A673 (cell line): ENCODE data around the gene PRSS27. TPM values are rescaled to one million over a fixed set of nuclear protein-coding genes. Genes with fewer than 3 reads are reported as not detected.

Source experiments
- BruUV-seq: library from RNA; stranded (reverse); fragments of 400-500 nt; replicated peaks from 2 replicates; lab custom pipeline; 2021; lab: Mats Ljungman, UMichigan
- CTCF ChIA-PET: fragments of 300-600 bp; sonication (Branson Sonifier 250); formaldehyde crosslinking; loops from one replicate; lab custom pipeline; 2022; ENCODE audit warnings: antibody characterized with exemption; lab: Charles Lee
- POLR2A ChIA-PET: fragments of 300-600 bp; sonication (Branson Sonifier 250); formaldehyde crosslinking; loops from one replicate; lab custom pipeline; 2022; ENCODE audit warnings: antibody characterized with exemption; ENCODE audit not compliant: low non-redundant PET; lab: Charles Lee
- DNase-seq: peaks from one replicate; pipeline ENCODE4 v3.0.0-alpha.2; 2015; ENCODE audit warnings: low spot score
- H3K27ac ChIP-seq: fragments of 200-600 bp; sonication (generic); 2 replicates; pipeline ENCODE4 v1.5.1; 2016; ENCODE audit warnings: mixed run types, low read depth, mild to moderate bottlenecking, mixed read lengths, antibody characterized with exemption, low read length; ENCODE audit not compliant: poor library complexity, severe bottlenecking
- H3K27me3 ChIP-seq: fragments of 200-600 bp; sonication (generic); replicated peaks from 2 replicates; pipeline ENCODE4 v1.6.1; 2017; ENCODE audit warnings: mixed run types, low read depth, mild to moderate bottlenecking, mixed read lengths, antibody characterized with exemption, low read length; ENCODE audit not compliant: insufficient read depth, poor library complexity
- H3K36me3 ChIP-seq: fragments of 200-600 bp; sonication (generic); 2 replicates; pipeline ENCODE4 v1.6.1; 2016; ENCODE audit warnings: mixed run types, mild to moderate bottlenecking, mixed read lengths, antibody characterized with exemption, low read length; ENCODE audit not compliant: insufficient read depth, poor library complexity, severe bottlenecking
- H3K4me1 ChIP-seq: fragments of 200-600 bp; sonication (generic); 2 replicates; pipeline ENCODE4 v1.6.1; 2017; ENCODE audit warnings: mixed run types, mild to moderate bottlenecking, mixed read lengths, antibody characterized with exemption, low read length; ENCODE audit not compliant: insufficient read depth, poor library complexity, severe bottlenecking
- H3K4me3 ChIP-seq: fragments of 200-600 bp; sonication (generic); 2 replicates; pipeline ENCODE4 v1.5.1; 2016; ENCODE audit warnings: low read depth, mixed run types, mild to moderate bottlenecking, mixed read lengths, low read length; ENCODE audit not compliant: poor library complexity, severe bottlenecking
- H3K9me3 ChIP-seq: fragments of 200-600 bp; sonication (generic); 2 replicates; pipeline ENCODE4 v1.6.1; 2016; ENCODE audit warnings: mixed run types, low read depth, mild to moderate bottlenecking, mixed read lengths, antibody characterized with exemption, low read length; ENCODE audit not compliant: poor library complexity, severe bottlenecking
- CTCF ChIP-seq: fragments of 300-800, 200-600 bp; sonication (generic); conservative IDR thresholded peaks from 2 replicates; pipeline ENCODE4 v1.5.1; 2017; ENCODE audit warnings: low read depth, mild to moderate bottlenecking, antibody characterized with exemption, low read length, moderate library complexity, mixed read lengths
- EZH2 ChIP-seq: fragments of 200-600 bp; sonication (generic); IDR thresholded peaks from 2 replicates; pipeline ENCODE4 v1.6.1; 2017; ENCODE audit warnings: borderline replicate concordance, low read depth, mild to moderate bottlenecking, mixed read lengths, antibody characterized with exemption, low read length; ENCODE audit not compliant: poor library complexity, severe bottlenecking
- intact Hi-C: fragments of 100-400 bp; cut with micrococcal nuclease; formaldehyde crosslinking; loops from one replicate; pipeline ENCODE4 v1.10.0; 2022; ENCODE audit not compliant: unreplicated experiment
- total RNA-seq: library from RNA; stranded (reverse); gene quantifications from 2 replicates; pipeline ENCODE4 v1.2.3, GENCODE V29; 2021

Gene PRSS27
- total RNA-seq, 1 experiment from 2014 or later: 1.3 TPM

- Histone ChIP-seq H3K36me3 (peaks cover 5% of the 10 kb centered on the region), H3K27me3 (no peaks in the 10 kb centered on the region), H3K9me3 (no peaks in the 10 kb centered on the region), H3K27ac (no peak overlapping the region), H3K4me1 (no peaks in the 10 kb centered on the region), H3K4me3 (no peak overlapping the region)
- POLR2A ChIA-PET: no interaction called here
- intact Hi-C loops: no loop called here
- CTCF ChIA-PET: no interaction called here
- DNase-seq: no peak
- BruUV-seq: no TSS peak
- TF ChIP-seq EZH2 (no peak), CTCF (no peak)
Observed at GRCh38 chr16:2699791-2700600, 20.0 kb downstream of the PRSS27 start.

GRCh38 chr16:2698965-2699750 lies 20.9 kb downstream of the PRSS27 start:
- TF ChIP-seq EZH2: no peak
- no peak for TF ChIP-seq CTCF
- no TSS peak for BruUV-seq
- H3K4me1 ChIP-seq: no peaks in the 10 kb centered on the region
- POLR2A ChIA-PET: no interaction called here
- DNase-seq: no peak
- no peaks in the 10 kb centered on the region for H3K27me3 ChIP-seq
- H3K27ac ChIP-seq: no peak overlapping the region
- intact Hi-C loops: no loop called here
- peaks cover 5% of the 10 kb centered on the region for H3K36me3 ChIP-seq
- no peak overlapping the region for H3K4me3 ChIP-seq
- CTCF ChIA-PET: no interaction called here
- H3K9me3 ChIP-seq: no peaks in the 10 kb centered on the region

GRCh38 chr16:2698103-2698870 lies 21.7 kb downstream of the PRSS27 start:
- no peaks in the 10 kb centered on the region for H3K9me3 ChIP-seq
- no peak overlapping the region for H3K4me3 ChIP-seq
- CTCF ChIA-PET: no interaction called here
- no peaks in the 10 kb centered on the region for H3K27me3 ChIP-seq
- POLR2A ChIA-PET: no interaction called here
- no peak for DNase-seq
- H3K36me3 ChIP-seq: peaks cover 5% of the 10 kb centered on the region
- no TSS peak for BruUV-seq
- TF ChIP-seq CTCF: no peak
- intact Hi-C loops: no loop called here
- no peak overlapping the region for H3K27ac ChIP-seq
- H3K4me1 ChIP-seq: no peaks in the 10 kb centered on the region
